Natural killer cell (primary cell): ENCODE results near the gene ST3GAL5. TPM values are rescaled to one million over a fixed set of nuclear protein-coding genes. Genes with fewer than 3 reads are reported as not detected.

Experiments used
- ATAC-seq, 3 donors: fragments of 150-1000 bp in 2 of 3; fragments of 200-7000 bp in 1 of 3; cut with Tn5 transposase; 1 replicate in 1 of 3; 2 replicates in 2 of 3; pipeline ENCODE4 v1.10.0; 2021; ENCODE audit warnings: mild to moderate bottlenecking in 2 of 3, moderate library complexity in 2 of 3
- DNase-seq, 2 donors: peaks; one replicate each; pipeline versions ENCODE4 v3.0.0 to v3.0.0-alpha.2; 2013 to 2021; ENCODE audit warnings: mixed read lengths in 1 of 2
- H3K27ac ChIP-seq: one replicate; pipeline ENCODE4 v1.5.1; 2013; ENCODE audit warnings: mild to moderate bottlenecking, low read length
- H3K27me3 ChIP-seq: one replicate; pipeline ENCODE4 v1.6.1; 2013; ENCODE audit warnings: low read length; ENCODE audit not compliant: control insufficient read depth, insufficient read depth
- H3K36me3 ChIP-seq: one replicate; pipeline ENCODE4 v1.6.1; 2013; ENCODE audit warnings: low read length; ENCODE audit not compliant: control insufficient read depth, insufficient read depth
- H3K4me1 ChIP-seq: one replicate; pipeline ENCODE4 v1.6.1; 2013; ENCODE audit warnings: low read length; ENCODE audit not compliant: control insufficient read depth, insufficient read depth
- H3K4me3 ChIP-seq: one replicate; pipeline ENCODE4 v1.5.1; 2013; ENCODE audit warnings: low read length
- H3K9me3 ChIP-seq: one replicate; pipeline ENCODE4 v1.6.1; 2013; ENCODE audit warnings: low read length; ENCODE audit not compliant: control insufficient read depth, insufficient read depth
- H3K27ac Mint-ChIP-seq, 2 donors: one replicate each; pipeline ENCODE4 v1.8.0; 2022; ENCODE audit warnings: mild to moderate bottlenecking in 2 of 2, mixed read lengths in 2 of 2, moderate library complexity in 1 of 2
- H3K27me3 Mint-ChIP-seq, 2 donors: one replicate each; pipeline ENCODE4 v1.8.0; 2022; ENCODE audit warnings: low read depth in 2 of 2, mixed read lengths in 2 of 2
- H3K36me3 Mint-ChIP-seq: one replicate; pipeline ENCODE4 v1.8.0; 2022; ENCODE audit warnings: mixed read lengths
- H3K4me1 Mint-ChIP-seq, 2 donors: one replicate each; pipeline ENCODE4 v1.8.0; 2022; ENCODE audit warnings: mixed read lengths in 2 of 2
- H3K4me3 Mint-ChIP-seq: one replicate; pipeline ENCODE4 v1.8.0; 2022; ENCODE audit warnings: mild to moderate bottlenecking, moderate library complexity, mixed read lengths
- H3K9me3 Mint-ChIP-seq, 2 donors: one replicate each; pipeline ENCODE4 v1.8.0; 2022; ENCODE audit warnings: mixed read lengths in 2 of 2
- WGBS: methylation state at CpG from one replicate; pipeline ENCODE4 v1.1.7; 2013; ENCODE audit warnings: missing lambda C conversion rate; ENCODE audit not compliant: insufficient coverage; 5-methylcytosine and 5-hydroxymethylcytosine counted together
- intact Hi-C: fragments of 100-400 bp; cut with micrococcal nuclease; formaldehyde crosslinking; loops from one replicate; pipeline ENCODE4 v1.14.2; 2022
- total RNA-seq, 4 donors: library from RNA; stranded (reverse); fragments of 120-200 nt in 1 of 4; gene quantifications; one replicate each; pipeline versions ENCODE4 v1.2.3 to v1.2.4, GENCODE V29; 2013 to 2022
- TF ChIP-seq, protein P1 (sequence below): fragments of 200-600 bp; IDR thresholded peaks from one replicate; pipeline ENCODE4 v1.8.0; 2022; ENCODE audit warnings: antibody characterized with exemption

ST3GAL5 gene
- total RNA-seq, 3 donors from 2014 or later (not counting 1 experiment from before 2014, with no cell fraction given): 54.6 to 72.4 (median 66.1) TPM

GRCh38 chr2:85872536-85873161 is 16.1 kb downstream of the ST3GAL5 start:
- Mint-ChIP-seq H3K4me3 (no peak overlapping the region), H3K4me1 (peaks cover 60 to 78% of the 10 kb centered on the region in 2 donors), H3K27ac (peak overlapping the region in 1 of 2 donors; percentile 46), H3K36me3 (no peaks in the 10 kb centered on the region), H3K27me3 (no peaks in the 10 kb centered on the region), H3K9me3 (no peaks in the 10 kb centered on the region)
- DNase-seq (no peak), ATAC-seq (no peak)
- TF ChIP-seq, protein P1, sequence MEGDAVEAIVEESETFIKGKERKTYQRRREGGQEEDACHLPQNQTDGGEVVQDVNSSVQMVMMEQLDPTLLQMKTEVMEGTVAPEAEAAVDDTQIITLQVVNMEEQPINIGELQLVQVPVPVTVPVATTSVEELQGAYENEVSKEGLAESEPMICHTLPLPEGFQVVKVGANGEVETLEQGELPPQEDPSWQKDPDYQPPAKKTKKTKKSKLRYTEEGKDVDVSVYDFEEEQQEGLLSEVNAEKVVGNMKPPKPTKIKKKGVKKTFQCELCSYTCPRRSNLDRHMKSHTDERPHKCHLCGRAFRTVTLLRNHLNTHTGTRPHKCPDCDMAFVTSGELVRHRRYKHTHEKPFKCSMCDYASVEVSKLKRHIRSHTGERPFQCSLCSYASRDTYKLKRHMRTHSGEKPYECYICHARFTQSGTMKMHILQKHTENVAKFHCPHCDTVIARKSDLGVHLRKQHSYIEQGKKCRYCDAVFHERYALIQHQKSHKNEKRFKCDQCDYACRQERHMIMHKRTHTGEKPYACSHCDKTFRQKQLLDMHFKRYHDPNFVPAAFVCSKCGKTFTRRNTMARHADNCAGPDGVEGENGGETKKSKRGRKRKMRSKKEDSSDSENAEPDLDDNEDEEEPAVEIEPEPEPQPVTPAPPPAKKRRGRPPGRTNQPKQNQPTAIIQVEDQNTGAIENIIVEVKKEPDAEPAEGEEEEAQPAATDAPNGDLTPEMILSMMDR: no peak
- H3K27ac ChIP-seq: no peak overlapping the region
- H3K4me1 ChIP-seq: peaks cover 13% of the 10 kb centered on the region
- no peaks in the 10 kb centered on the region for H3K9me3 ChIP-seq
- intact Hi-C loops: no loop called here
- 94% methylated on average over 16 of the region's 16 CpGs for WGBS
- H3K36me3 ChIP-seq: peaks cover 5% of the 10 kb centered on the region
- no peaks in the 10 kb centered on the region for H3K27me3 ChIP-seq
- H3K4me3 ChIP-seq: no peak overlapping the region

DNA sequence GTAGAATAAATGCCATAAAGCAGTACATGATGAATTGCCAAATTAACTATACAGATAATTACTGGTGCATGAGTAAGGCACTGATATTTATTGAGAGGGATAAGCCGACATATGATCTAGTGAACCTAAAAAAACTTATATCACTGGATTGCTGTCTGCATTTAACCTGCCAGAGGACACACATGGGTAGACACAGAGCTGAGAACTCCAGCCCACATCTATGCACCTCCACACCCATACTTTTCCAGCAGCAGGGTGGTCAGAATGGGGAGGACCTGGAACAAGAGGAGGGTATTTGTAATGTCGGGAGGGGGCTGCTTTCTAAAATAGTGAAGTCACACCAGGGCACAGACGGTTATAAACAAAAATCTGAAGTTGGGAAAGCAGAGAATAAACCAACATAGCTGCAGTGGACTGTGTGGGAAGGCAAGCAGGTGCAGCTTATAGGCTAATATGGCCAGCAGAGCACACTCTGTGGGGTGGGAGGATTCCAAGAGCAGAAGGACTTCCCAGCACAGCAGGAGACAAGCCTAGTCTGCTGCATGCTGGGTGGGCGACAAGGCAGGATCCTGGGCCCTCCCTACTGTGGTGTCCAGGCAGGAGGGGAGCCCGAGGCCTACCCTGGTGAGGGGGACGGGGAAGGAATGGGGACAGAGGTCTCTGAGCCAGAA is 17.2 kb downstream of the ST3GAL5 start:
- H3K27ac Mint-ChIP-seq: peak overlapping the region in 1 of 2 donors; percentile 66
- no peak overlapping the region for H3K27ac ChIP-seq
- peaks cover 12% of the 10 kb centered on the region for H3K4me1 ChIP-seq
- TF ChIP-seq, protein P1: no peak
- 97% methylated on average over 6 of the region's 6 CpGs for WGBS
- H3K9me3 ChIP-seq: no peaks in the 10 kb centered on the region
- H3K36me3 ChIP-seq: peaks cover 5% of the 10 kb centered on the region
- no peaks in the 10 kb centered on the region for H3K27me3 ChIP-seq
- H3K27me3 Mint-ChIP-seq: no peaks in the 10 kb centered on the region
- H3K9me3 Mint-ChIP-seq: no peaks in the 10 kb centered on the region
- no peak overlapping the region for H3K4me3 Mint-ChIP-seq
- intact Hi-C loops: no loop called here
- H3K36me3 Mint-ChIP-seq: no peaks in the 10 kb centered on the region
- peaks cover 60 to 76% of the 10 kb centered on the region in 2 donors for H3K4me1 Mint-ChIP-seq
- H3K4me3 ChIP-seq: no peak overlapping the region
- ATAC-seq (no peak), DNase-seq (no peak)

DNA sequence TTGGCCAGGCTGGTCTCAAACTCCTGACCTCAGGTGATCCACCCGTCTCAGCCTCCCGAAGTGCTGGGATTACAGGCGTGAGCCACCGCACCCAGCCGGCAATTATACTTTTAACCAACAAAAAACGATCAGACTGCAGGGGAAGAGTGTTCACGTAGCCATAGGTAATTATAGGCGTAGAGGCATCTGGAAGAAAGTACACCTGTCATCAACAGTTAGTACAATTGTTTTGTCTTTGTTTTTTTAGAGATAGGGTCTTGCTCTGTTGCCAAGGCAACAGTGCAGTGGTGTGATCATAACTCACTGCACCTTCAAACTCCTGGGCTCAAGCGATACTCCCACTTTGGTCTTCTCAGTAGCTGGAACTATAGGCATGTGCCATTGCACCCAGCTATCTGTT is 20.0 kb downstream of the ST3GAL5 start:
- H3K9me3 ChIP-seq: no peaks in the 10 kb centered on the region
- Mint-ChIP-seq H3K36me3 (no peaks in the 10 kb centered on the region), H3K9me3 (no peaks in the 10 kb centered on the region), H3K27me3 (no peaks in the 10 kb centered on the region), H3K4me3 (no peak overlapping the region), H3K4me1 (peaks cover 51 to 71% of the 10 kb centered on the region in 2 donors), H3K27ac (no peak overlapping the region)
- peaks cover 4% of the 10 kb centered on the region for H3K4me1 ChIP-seq
- intact Hi-C loops: no loop called here
- WGBS: 94% methylated on average over 9 of the region's 9 CpGs
- TF ChIP-seq, protein P1: no peak
- ATAC-seq (no peak), DNase-seq (no peak)
- peaks cover 5% of the 10 kb centered on the region for H3K36me3 ChIP-seq
- H3K27me3 ChIP-seq: no peaks in the 10 kb centered on the region
- H3K4me3 ChIP-seq: no peak overlapping the region
- H3K27ac ChIP-seq: no peak overlapping the region
